Measurements from ENCODE around the gene TRIM65. TPM values are rescaled to one million over a fixed set of nuclear protein-coding genes. Genes with fewer than 3 reads are reported as not detected.

TRIM65 gene
- total RNA-seq, 2 donors from 2014 or later, result 27.5 to 28.1 TPM

GRCh38 chr17:75876190-75876937 is 20.4 kb downstream of the TRIM65 start:
- no peak for DNase-seq (ENCODE audit: low spot score)
- intact Hi-C loops (cut with DNase I), result loop anchor here (5.0 kb wide), 1 partner anchor 89 kb away; no protein-coding TSS in a partner anchor

GRCh38 chr17:75875940-75876189 is 20.9 kb downstream of the TRIM65 start:
- intact Hi-C loops (cut with DNase I), result loop anchor here (5.0 kb wide), 1 partner anchor 89 kb away; no protein-coding TSS in a partner anchor
- H3K9me3 ChIP-seq, result no peaks in the 10 kb centered on the region
- peak overlapping the region; percentile 91 for H3K27ac ChIP-seq
- H3K4me3 ChIP-seq, result peak overlapping the region; percentile 9 to 53
- H3K4me1 ChIP-seq (replicated peaks), result peaks cover 28% of the 10 kb centered on the region
- no peaks in the 10 kb centered on the region for H3K36me3 ChIP-seq
- no peak for TF ChIP-seq POLR2A (IDR thresholded peaks at IDR 0.05)
- TF ChIP-seq POLR2AphosphoS5 (IDR thresholded peaks at IDR 0.05), result no peak
- TF ChIP-seq CTCF (IDR thresholded peaks at IDR 0.05), result no peak
- DNase-seq (ENCODE audit: low spot score), result peak; percentile 84
- H3K27me3 ChIP-seq (replicated peaks; ENCODE audit: insufficient read depth), result no peaks in the 10 kb centered on the region
- 15% methylated on average over 5 of the region's 5 CpGs for WGBS

More at GRCh38 chr17:75876190-75876937, 20.4 kb downstream of the TRIM65 start:
- TF ChIP-seq CTCF (IDR thresholded peaks at IDR 0.05), result peak in 3 of 4 experiments; percentile 11 to 39 (median 14)
- TF ChIP-seq POLR2A (IDR thresholded peaks at IDR 0.05), result peak; percentile 52
- TF ChIP-seq POLR2AphosphoS5 (IDR thresholded peaks at IDR 0.05), result peak; percentile 83
- H3K4me1 ChIP-seq (replicated peaks), result peaks cover 28% of the 10 kb centered on the region
- no peaks in the 10 kb centered on the region for H3K9me3 ChIP-seq
- H3K27ac ChIP-seq, result peak overlapping the region; percentile 91
- H3K27me3 ChIP-seq (replicated peaks; ENCODE audit: insufficient read depth), result no peaks in the 10 kb centered on the region
- H3K36me3 ChIP-seq, result no peaks in the 10 kb centered on the region
- WGBS, result 12% methylated on average over 25 of the region's 26 CpGs
- peak overlapping the region; percentile 9 to 53 for H3K4me3 ChIP-seq

GRCh38 chr17:75875182-75875939 is 21.4 kb downstream of the TRIM65 start:
- no peaks in the 10 kb centered on the region for H3K36me3 ChIP-seq
- no peaks in the 10 kb centered on the region for H3K9me3 ChIP-seq
- TF ChIP-seq POLR2AphosphoS5 (IDR thresholded peaks at IDR 0.05) (no peak), CTCF (IDR thresholded peaks at IDR 0.05) (no peak), POLR2A (IDR thresholded peaks at IDR 0.05) (no peak)
- intact Hi-C loops (cut with DNase I), result loop anchor here (5.0 kb wide), 1 partner anchor 88 kb away; no protein-coding TSS in a partner anchor
- H3K27me3 ChIP-seq (replicated peaks; ENCODE audit: insufficient read depth), result no peaks in the 10 kb centered on the region
- no peak overlapping the region for H3K4me3 ChIP-seq
- WGBS, result 33% methylated on average over 14 of the region's 18 CpGs
- DNase-seq (ENCODE audit: low spot score), result peak; percentile 74
- peaks cover 28% of the 10 kb centered on the region for H3K4me1 ChIP-seq (replicated peaks)
- peak overlapping the region; percentile 91 for H3K27ac ChIP-seq

- H3K9me3 ChIP-seq, result no peaks in the 10 kb centered on the region
- no peaks in the 10 kb centered on the region for H3K36me3 ChIP-seq
- H3K27me3 ChIP-seq (replicated peaks; ENCODE audit: insufficient read depth), result no peaks in the 10 kb centered on the region
- no peak overlapping the region for H3K4me3 ChIP-seq
- intact Hi-C loops (cut with DNase I), result loop anchor here (5.0 kb wide), 1 partner anchor 87 kb away; no protein-coding TSS in a partner anchor
- WGBS, result 91% methylated on average over 38 of the region's 38 CpGs
- no peak for DNase-seq (ENCODE audit: low spot score)
- peak overlapping the region; percentile 91 for H3K27ac ChIP-seq
- H3K4me1 ChIP-seq (replicated peaks), result peaks cover 28% of the 10 kb centered on the region
- TF ChIP-seq POLR2AphosphoS5 (IDR thresholded peaks at IDR 0.05), result no peak
- no peak for TF ChIP-seq POLR2A (IDR thresholded peaks at IDR 0.05)
- no peak for TF ChIP-seq CTCF (IDR thresholded peaks at IDR 0.05)
These were observed 22.2 kb downstream of the TRIM65 start for GRCh38 chr17:75874323-75875181.
